Stimulated activated CD4-positive, alpha-beta T cell treated with anti-CD3 and anti-CD28 coated beads, Interleukin-1b, Interleukin-23, amount 100 ng/mL, for 24 hours (primary cell): Measurements from ENCODE around the gene ZDHHC11.
"Not testable (repeated sequence)": the region's sequence is repeated elsewhere in the genome, so short reads cannot be mapped to it uniquely, and the experiment has no call there.

Experiments used
- DNase-seq, 4 experiments: peaks; one replicate each; pipeline ENCODE4 v3.0.0-alpha.2; 2020; ENCODE audit warnings: low read depth in 4 of 4, low spot score in 1 of 4

The ZDHHC11 gene

GRCh38 chr5:763998-764781, 86.6 kb downstream of the ZDHHC11 start:
- DNase-seq: no peak

- no peak for DNase-seq
Observed at GRCh38 chr5:763397-763796, 87.4 kb downstream of the ZDHHC11 start.

GRCh38 chr5:762996-763395, 87.8 kb downstream of the ZDHHC11 start:
- not testable (repeated sequence) for DNase-seq

- DNase-seq: no peak
Observed at GRCh38 chr5:761854-762710, 88.7 kb downstream of the ZDHHC11 start.

- DNase-seq: no peak
Observed at GRCh38 chr5:761059-761771, 89.6 kb downstream of the ZDHHC11 start.

- no peak for DNase-seq
Observed at GRCh38 chr5:760363-761058, 90.3 kb downstream of the ZDHHC11 start.

GRCh38 chr5:759781-760362, 90.9 kb downstream of the ZDHHC11 start:
- DNase-seq: no peak

GRCh38 chr5:759111-759751, 91.6 kb downstream of the ZDHHC11 start:
- no peak for DNase-seq

- DNase-seq: no peak
Observed at GRCh38 chr5:758698-759053, 92.1 kb downstream of the ZDHHC11 start.

GRCh38 chr5:757931-758697, 92.7 kb downstream of the ZDHHC11 start:
- peak in 1 of 4 experiments; percentile 29 for DNase-seq

GRCh38 chr5:757346-757930, 93.3 kb downstream of the ZDHHC11 start:
- DNase-seq: no peak

- DNase-seq: no peak
Observed at GRCh38 chr5:756865-757345, 93.9 kb downstream of the ZDHHC11 start.

GRCh38 chr5:756171-756570, 94.6 kb downstream of the ZDHHC11 start:
- no peak for DNase-seq

- not testable (repeated sequence) for DNase-seq
Observed at GRCh38 chr5:754143-754632, 96.6 kb downstream of the ZDHHC11 start.

- DNase-seq: not testable (repeated sequence)
Observed at GRCh38 chr5:753567-754142, 97.1 kb downstream of the ZDHHC11 start.

GRCh38 chr5:752532-753115, 98.2 kb downstream of the ZDHHC11 start:
- DNase-seq: not testable (repeated sequence)

- not testable (repeated sequence) for DNase-seq
Observed at GRCh38 chr5:751992-752391, 98.8 kb downstream of the ZDHHC11 start.

- DNase-seq: no peak
Observed at GRCh38 chr5:751496-751895, 99.3 kb downstream of the ZDHHC11 start.
